SW 1271 (cell line): ENCODE data around the gene AGFG2.

Experiments
- DNase-seq, 2 experiments: peaks; one replicate each; lab custom pipeline; 2025; lab: John Stamatoyannopoulos, UW

The AGFG2 gene

GRCh38 chr7:100586266-100587025, 47.4 kb downstream of the AGFG2 start, which contains the start of gene FBXO24:
FBXO24 (plus strand) TSS chr7:100586328; CDS start chr7:100586626, 298 bp downstream.
- peak; percentile 99 for DNase-seq

GRCh38 chr7:100588438-100588837, 49.4 kb downstream of the AGFG2 start:
- DNase-seq = no peak

- DNase-seq = no peak
These were observed 50.4 kb downstream of the AGFG2 start for GRCh38 chr7:100589341-100589947.

- no peak for DNase-seq
These were observed 51.2 kb downstream of the AGFG2 start for GRCh38 chr7:100590077-100590737.

- no peak for DNase-seq
These were observed 52.6 kb downstream of the AGFG2 start for GRCh38 chr7:100591596-100591995.

DNA sequence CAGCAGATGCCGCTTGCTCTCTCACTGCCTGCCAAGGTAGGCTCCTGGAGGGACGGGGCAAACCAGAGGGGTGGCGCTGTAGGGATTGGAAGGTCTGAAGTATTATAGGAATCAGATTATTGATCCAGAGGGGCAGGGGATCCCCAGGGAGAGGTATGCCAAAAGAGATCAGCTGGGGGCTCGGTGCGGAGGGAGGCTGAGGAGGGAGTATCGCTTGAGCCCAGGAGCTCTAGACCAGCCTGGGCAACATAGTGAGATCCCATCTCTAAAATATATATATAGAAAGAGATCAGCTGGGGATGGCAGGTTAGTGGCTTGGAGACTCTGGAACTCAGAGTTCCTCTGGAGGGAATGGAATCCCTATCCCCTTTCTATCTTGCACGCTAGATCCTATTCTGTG, 56.2 kb downstream of the AGFG2 start:
- DNase-seq = no peak

- DNase-seq = no peak
These were observed 59.4 kb downstream of the AGFG2 start for GRCh38 chr7:100598425-100598824.

- DNase-seq = no peak
These were observed 61.1 kb downstream of the AGFG2 start for GRCh38 chr7:100599911-100600729.

DNA sequence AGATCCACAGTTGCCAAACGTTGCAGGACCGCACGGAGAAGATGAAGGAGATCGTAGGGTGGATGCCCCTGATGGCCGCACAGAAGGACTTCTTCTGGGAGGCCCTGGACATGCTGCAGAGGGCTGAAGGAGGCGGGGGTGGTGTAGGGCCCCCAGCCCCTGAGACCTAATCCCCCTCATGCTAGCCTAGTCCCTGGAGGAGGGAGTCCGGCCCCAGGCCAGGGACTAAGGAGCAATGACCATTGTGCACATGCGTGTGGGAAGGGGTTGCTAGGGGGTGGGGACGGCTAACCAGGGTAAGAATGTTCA, 61.7 kb downstream of the AGFG2 start:
- DNase-seq = no peak

DNA sequence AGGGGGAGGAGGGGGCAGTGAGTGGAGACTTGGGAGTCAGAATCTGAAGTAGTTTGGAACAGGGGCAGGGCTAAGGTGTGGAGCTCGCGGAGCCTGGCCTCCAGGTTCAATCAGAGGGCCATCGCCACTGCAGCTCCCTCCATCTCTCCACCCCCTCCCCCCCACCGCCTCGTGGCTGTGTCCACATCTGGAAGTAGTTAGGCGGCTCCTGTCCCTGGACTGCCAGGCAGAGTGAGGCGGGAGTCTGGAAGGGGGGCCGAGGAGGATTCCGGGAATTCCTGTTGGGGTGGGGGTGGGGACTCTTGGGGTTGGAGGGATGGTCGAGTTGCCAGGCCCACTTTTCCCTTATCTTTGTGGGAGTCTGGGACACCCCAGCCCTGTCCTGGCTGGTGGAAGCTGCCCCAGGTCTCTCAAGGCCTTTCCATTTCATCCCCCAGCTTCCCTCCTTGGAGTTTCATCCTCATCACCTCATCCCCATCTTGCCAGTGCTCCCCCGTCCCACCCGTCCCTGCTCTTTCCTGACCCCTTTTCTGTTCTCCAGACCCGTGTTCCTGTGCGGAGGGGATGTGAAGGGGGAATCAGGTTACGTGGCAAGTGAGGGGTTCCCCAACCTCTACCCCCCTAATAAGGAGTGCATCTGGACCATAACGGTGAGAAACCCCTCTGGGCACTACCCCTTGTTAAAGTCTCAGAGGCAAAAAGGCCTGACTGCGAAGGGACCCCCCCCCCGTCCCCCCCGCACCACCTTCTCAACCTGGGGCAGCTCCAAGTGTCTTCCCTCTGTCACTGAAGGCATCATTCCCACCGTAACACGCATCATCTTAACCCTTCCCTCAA, 64.1 kb downstream of the AGFG2 start:
- no peak for DNase-seq

- DNase-seq = no peak
These were observed 64.7 kb downstream of the AGFG2 start for GRCh38 chr7:100603726-100604027.

DNA sequence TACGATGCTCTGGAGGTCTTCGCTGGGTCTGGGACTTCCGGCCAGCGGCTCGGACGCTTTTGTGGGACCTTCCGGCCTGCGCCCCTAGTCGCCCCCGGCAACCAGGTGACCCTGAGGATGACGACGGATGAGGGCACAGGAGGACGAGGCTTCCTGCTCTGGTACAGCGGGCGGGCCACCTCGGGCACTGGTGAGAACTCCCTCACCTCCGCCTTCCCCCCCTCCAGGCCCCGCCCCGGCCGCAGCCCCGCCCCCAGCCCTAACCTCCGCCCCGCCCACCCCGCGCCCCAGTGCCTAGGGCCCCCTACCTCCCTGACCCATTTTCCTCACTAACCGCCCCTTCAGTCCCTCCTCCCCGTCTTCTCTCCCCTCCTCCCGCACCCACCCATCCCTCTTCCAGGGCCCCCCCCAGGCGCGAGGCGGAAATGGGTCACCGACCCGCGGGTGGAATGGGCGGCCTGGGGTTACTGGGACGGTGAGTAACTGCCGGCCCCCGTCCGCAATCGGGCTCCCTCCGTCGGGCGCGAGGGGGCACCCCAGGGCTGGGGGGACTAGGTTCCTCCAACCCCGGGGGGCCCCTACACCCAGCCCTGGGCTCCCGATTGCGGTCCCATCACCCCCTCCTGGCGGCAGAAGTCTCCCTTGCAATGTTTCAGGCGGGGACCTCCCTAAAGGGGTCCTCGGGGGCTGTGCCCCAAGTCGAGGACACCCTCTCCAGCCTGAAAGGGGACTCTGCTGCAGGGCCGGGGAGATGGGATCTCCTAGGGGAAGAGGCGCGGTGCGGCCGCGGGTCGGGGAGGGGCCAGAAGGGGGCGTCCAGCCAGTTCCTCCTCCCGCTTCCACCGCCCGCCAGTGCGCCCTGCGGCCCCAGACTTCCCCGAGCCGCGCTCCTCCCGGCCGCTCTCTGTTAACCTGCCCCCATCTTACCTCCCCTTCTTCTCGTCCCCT, 65.3 kb downstream of the AGFG2 start:
- DNase-seq = peak; percentile 39 to 58

GRCh38 chr7:100604976-100605911, 66.2 kb downstream of the AGFG2 start:
- no peak for DNase-seq

DNA sequence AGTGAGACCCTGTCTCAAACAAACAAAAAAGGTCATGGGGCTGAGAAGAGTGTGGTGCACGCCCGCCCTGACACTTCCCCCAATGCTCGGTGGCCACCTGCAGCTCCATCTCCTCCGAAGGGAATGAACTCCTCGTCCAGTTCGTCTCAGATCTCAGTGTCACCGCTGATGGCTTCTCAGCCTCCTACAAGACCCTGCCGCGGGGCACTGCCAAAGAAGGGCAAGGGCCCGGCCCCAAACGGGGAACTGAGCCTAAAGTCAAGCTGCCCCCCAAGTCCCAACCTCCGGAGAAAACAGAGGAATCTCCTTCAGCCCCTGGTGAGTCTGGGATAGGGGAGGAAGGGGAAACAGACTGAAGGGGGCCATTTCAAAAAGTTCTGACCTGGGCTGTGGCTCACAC, 67.3 kb downstream of the AGFG2 start:
- DNase-seq = no peak

DNA sequence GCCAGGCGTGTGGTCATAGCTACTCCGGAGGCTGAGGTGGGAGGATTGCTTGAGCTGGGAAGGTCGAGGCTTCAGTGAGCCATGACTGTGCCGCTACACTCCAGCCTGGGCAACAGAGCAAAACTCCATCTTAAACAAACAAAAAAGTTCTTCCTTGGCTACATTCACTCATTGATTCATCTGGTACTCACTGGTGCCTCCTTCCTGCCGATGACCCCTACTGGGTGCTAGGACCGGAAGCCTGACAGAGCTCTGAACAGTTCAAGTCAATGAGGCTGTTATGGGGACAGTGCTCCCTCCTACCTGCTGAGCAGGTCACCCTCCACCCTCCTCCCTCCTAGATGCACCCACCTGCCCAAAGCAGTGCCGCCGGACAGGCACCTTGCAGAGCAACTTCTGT, 68.1 kb downstream of the AGFG2 start:
- DNase-seq = peak in 1 of 2 experiments; percentile 15

DNA sequence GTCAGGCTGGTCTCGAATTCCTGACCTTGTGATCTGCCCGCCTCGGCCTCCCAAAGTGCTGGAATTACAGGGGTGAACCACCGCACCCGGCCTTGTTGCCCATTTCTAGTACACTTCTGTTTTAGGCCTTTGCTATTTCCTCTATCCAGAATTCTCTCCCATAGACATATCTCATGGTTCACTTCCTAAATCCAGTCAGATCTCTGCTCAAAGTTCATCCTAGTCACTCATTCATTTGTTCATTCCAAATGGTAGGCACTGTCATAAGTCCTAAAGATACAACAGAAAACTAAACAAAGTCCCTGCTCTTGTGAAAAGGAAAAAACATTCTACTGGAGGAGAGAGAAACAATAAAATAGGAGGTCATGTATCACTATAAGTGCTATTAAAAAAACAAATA, 71.0 kb downstream of the AGFG2 start:
- DNase-seq = no peak

DNA sequence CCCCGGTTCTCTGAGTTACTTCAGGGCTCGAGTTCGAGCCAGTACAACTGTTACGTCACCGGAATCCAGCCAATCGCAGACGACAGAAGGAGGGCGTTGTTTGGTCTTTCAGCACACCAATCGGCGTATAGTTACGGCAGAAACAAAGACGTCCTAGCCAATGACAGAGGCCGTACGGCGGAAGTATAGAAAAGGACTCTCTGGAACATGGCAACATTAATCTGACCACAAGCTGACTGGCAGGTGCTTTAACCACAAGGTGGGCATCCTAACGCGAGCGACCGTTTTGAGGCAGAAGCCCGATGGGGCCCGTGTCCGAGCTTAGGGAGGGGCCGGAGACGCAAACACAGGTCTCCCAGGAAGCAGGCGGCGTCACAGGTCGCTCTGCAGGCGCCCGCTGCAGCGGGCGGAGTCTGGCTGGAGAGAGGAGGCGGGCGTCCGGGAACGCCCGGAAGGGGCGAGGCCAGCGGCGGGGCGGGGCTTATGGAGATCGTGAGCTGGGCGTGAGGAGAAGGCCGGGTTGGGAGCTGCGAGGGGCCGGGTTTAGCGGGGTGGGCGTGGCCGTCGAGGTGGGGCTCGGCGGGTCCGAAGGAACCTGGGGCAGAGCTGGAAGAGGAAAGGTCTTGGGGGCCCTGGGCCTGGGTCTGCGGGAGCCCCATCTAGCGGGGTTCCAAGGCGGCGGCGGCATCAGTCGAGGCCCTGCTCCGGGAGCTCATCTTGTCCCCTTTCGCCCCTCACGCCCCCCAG, 73.2 kb downstream of the AGFG2 start, which contains the start of gene MOSPD3:
MOSPD3 (plus strand) TSS at position 558 of the 747 bp plus-strand sequence. CDS start 252 bp downstream, outside the sequence.
- peak; percentile 97 to 99 for DNase-seq

GRCh38 chr7:100612730-100613390, 73.9 kb downstream of the AGFG2 start:
- DNase-seq = no peak
